ENCODE results near the gene CASK. TPM values are rescaled to one million over a fixed set of nuclear protein-coding genes. Genes with fewer than 3 reads are reported as not detected.
"Not testable (repeated sequence)": the region's sequence is repeated elsewhere in the genome, so short reads cannot be mapped to it uniquely, and the experiment has no call there.

Gene CASK
- total RNA-seq, 4 donors from 2014 or later = 21.3 to 28.7 (median 24.0) TPM

GRCh38 chrX:41516999-41517765, 406.2 kb downstream of the CASK start:
- WGBS = 47% methylated on average over 4 of the region's 4 CpGs
- TF ChIP-seq EP300 (IDR thresholded peaks at IDR 0.05) (no peak), POLR2AphosphoS5 (IDR thresholded peaks at IDR 0.05) (no peak), CTCF (IDR thresholded peaks at IDR 0.05) (no peak)
- DNase-seq (ENCODE audit: extremely low spot score) = no peak
- intact Hi-C loops (cut with DNase I) = no loop called here
- Histone ChIP-seq H3K9me3 (no peaks in the 10 kb centered on the region), H3K4me3 (no peak overlapping the region), H3K27me3 (no peaks in the 10 kb centered on the region), H3K36me3 (no peaks in the 10 kb centered on the region), H3K4me1 (no peaks in the 10 kb centered on the region), H3K27ac (replicated peaks in 1 of 4) (no peak overlapping the region)

- Histone ChIP-seq H3K36me3 (no peaks in the 10 kb centered on the region), H3K9me3 (no peaks in the 10 kb centered on the region), H3K27ac (replicated peaks in 1 of 4) (no peak overlapping the region), H3K4me1 (no peaks in the 10 kb centered on the region), H3K4me3 (no peak overlapping the region), H3K27me3 (no peaks in the 10 kb centered on the region)
- DNase-seq (ENCODE audit: extremely low spot score) = no peak
- intact Hi-C loops (cut with DNase I) = no loop called here
- TF ChIP-seq EP300 (IDR thresholded peaks at IDR 0.05) = no peak
- TF ChIP-seq CTCF (IDR thresholded peaks at IDR 0.05) = no peak
- no peak for TF ChIP-seq POLR2A (IDR thresholded peaks at IDR 0.05; ENCODE audit: low read depth)
- no peak for TF ChIP-seq POLR2AphosphoS5 (IDR thresholded peaks at IDR 0.05)
- 78% methylated on average over 5 of the region's 5 CpGs for WGBS
Observed at GRCh38 chrX:41516456-41516855, 406.9 kb downstream of the CASK start.

- intact Hi-C loops (cut with DNase I) = no loop called here
- Histone ChIP-seq H3K36me3 (no peaks in the 10 kb centered on the region), H3K4me3 (no peak overlapping the region), H3K9me3 (no peaks in the 10 kb centered on the region), H3K4me1 (no peaks in the 10 kb centered on the region), H3K27ac (replicated peaks in 1 of 4) (no peak overlapping the region), H3K27me3 (no peaks in the 10 kb centered on the region)
- DNase-seq (ENCODE audit: extremely low spot score) = no peak
- WGBS = 89% methylated on average over 12 of the region's 12 CpGs
- TF ChIP-seq EP300 (IDR thresholded peaks at IDR 0.05) (no peak), POLR2A (IDR thresholded peaks at IDR 0.05; ENCODE audit: low read depth) (no peak)
Observed at GRCh38 chrX:41515376-41515775, 408.0 kb downstream of the CASK start.

- 84% methylated on average over 9 of the region's 9 CpGs for WGBS
- Histone ChIP-seq H3K36me3 (no peaks in the 10 kb centered on the region), H3K9me3 (no peaks in the 10 kb centered on the region), H3K4me1 (no peaks in the 10 kb centered on the region), H3K27ac (replicated peaks in 1 of 4) (no peak overlapping the region), H3K27me3 (no peaks in the 10 kb centered on the region), H3K4me3 (no peak overlapping the region)
- no peak for DNase-seq (ENCODE audit: extremely low spot score)
- intact Hi-C loops (cut with DNase I) = no loop called here
- no peak for TF ChIP-seq POLR2AphosphoS5 (IDR thresholded peaks at IDR 0.05)
- TF ChIP-seq CTCF (IDR thresholded peaks at IDR 0.05) = no peak
Observed at GRCh38 chrX:41514179-41514578, 409.2 kb downstream of the CASK start.

- intact Hi-C loops (cut with DNase I) = not testable (repeated sequence)
Observed at GRCh38 chrX:41512853-41513252, 410.5 kb downstream of the CASK start.

GRCh38 chrX:41512394-41512793, 411.0 kb downstream of the CASK start:
- TF ChIP-seq POLR2AphosphoS5 (IDR thresholded peaks at IDR 0.05) = no peak
- TF ChIP-seq EP300 (IDR thresholded peaks at IDR 0.05) = no peak
- no peak for TF ChIP-seq CTCF (IDR thresholded peaks at IDR 0.05)
- TF ChIP-seq POLR2A (IDR thresholded peaks at IDR 0.05; ENCODE audit: low read depth) = no peak
- no peaks in the 10 kb centered on the region for H3K27me3 ChIP-seq
- intact Hi-C loops (cut with DNase I) = no loop called here
- no peaks in the 10 kb centered on the region for H3K4me1 ChIP-seq
- DNase-seq (ENCODE audit: extremely low spot score) = no peak
- 86% methylated on average over 4 of the region's 4 CpGs for WGBS
- no peaks in the 10 kb centered on the region for H3K36me3 ChIP-seq
- no peaks in the 10 kb centered on the region for H3K9me3 ChIP-seq
- no peak overlapping the region for H3K4me3 ChIP-seq
- no peak overlapping the region for H3K27ac ChIP-seq (replicated peaks in 1 of 4)

More at GRCh38 chrX:41512853-41513252, 410.5 kb downstream of the CASK start:
- not testable (repeated sequence) for H3K27ac ChIP-seq (replicated peaks in 1 of 4); H3K36me3 ChIP-seq; H3K27me3 ChIP-seq; DNase-seq (ENCODE audit: extremely low spot score); H3K4me3 ChIP-seq; H3K9me3 ChIP-seq; H3K4me1 ChIP-seq
- 88% methylated on average over 7 of the region's 7 CpGs for WGBS
